Bronchial epithelial cell (primary cell): Measurements from ENCODE around the gene ZNF746. TPM values are rescaled to one million over a fixed set of nuclear protein-coding genes. Genes with fewer than 3 reads are reported as not detected.
"Not testable (repeated sequence)": the region's sequence is repeated elsewhere in the genome, so short reads cannot be mapped to it uniquely, and the experiment has no call there.

ENCODE experiments used
- DNase-seq: peaks from one replicate; pipeline ENCODE4 v3.0.0-alpha.2; 2010; ENCODE audit warnings: low read depth
- FAIRE-seq: peaks from 2 replicates; lab custom pipeline; 2011; peaks lifted over from hg19 to GRCh38; lab: Jason Lieb, UNC
- H3K27me3 ChIP-seq: 2 replicates; pipeline ENCODE4 v1.5.1; 2011; ENCODE audit warnings: low read length; ENCODE audit not compliant: control insufficient read depth, insufficient read depth
- H3K36me3 ChIP-seq: 2 replicates; pipeline ENCODE4 v1.5.1; 2011; ENCODE audit warnings: low read length; ENCODE audit not compliant: control insufficient read depth, insufficient read depth
- H3K4me3 ChIP-seq: 2 replicates; pipeline ENCODE4 v1.5.1; 2011; ENCODE audit warnings: mild to moderate bottlenecking, low read depth, low read length, control low read depth
- total RNA-seq: library from RNA; depleted of rRNA; stranded (reverse); fragments of >200 nt; gene quantifications from 2 replicates; pipeline ENCODE4 v1.2.1, GENCODE V29; 2014
- TF ChIP-seq, protein P1 (sequence below): IDR thresholded peaks from 2 replicates; pipeline ENCODE4 v1.5.1; 2011; ENCODE audit warnings: mild to moderate bottlenecking, moderate library complexity, low read length, control low read depth, inconsistent platforms; ENCODE audit not compliant: insufficient read depth, severe bottlenecking

ZNF746 gene
- total RNA-seq, 1 donor from 2014 or later = 15.0 TPM

DNA sequence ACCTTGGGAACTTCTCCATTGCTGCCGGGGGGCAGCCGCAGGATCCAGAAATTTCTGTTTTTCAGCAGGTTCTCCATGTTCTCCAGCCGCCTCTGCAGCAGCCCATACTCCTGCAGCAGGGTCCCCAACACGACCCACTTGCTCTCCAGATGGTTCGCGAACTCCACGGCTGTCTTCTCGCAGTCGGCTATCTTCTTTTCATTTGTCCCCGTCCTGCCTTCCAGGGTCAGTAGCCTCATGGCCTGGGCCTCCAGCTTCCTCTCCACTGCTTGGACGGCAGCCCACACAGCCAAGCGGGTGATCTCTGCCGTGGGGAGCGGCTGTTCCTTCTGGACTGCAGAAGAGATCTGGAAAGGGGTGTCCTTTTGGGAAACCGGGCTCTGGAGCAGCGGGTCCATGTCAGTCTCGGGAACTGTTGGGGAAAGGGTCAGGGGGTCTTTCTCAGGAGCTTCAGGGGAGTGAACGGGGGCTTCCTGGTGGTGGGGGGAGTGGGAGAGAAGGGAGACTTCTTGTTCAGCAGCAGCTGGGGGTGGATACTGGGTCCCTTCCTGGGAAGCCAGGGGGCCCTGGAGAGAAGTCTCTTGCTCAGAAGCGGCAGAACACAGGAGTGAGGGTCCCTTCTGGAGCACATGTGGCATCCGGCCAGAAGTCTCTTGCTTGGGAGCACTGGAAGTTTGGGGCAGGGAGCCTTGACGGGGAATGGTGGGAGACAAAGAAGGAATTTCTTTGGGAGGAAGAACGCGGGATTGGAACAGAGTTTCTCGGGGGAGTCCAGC is 42.2 kb downstream of the ZNF746 start:
- H3K36me3 ChIP-seq = peaks cover 17% of the 10 kb centered on the region
- DNase-seq = no peak
- no peak overlapping the region for H3K4me3 ChIP-seq
- no peak for FAIRE-seq
- H3K27me3 ChIP-seq = no peaks in the 10 kb centered on the region
- TF ChIP-seq, protein P1, sequence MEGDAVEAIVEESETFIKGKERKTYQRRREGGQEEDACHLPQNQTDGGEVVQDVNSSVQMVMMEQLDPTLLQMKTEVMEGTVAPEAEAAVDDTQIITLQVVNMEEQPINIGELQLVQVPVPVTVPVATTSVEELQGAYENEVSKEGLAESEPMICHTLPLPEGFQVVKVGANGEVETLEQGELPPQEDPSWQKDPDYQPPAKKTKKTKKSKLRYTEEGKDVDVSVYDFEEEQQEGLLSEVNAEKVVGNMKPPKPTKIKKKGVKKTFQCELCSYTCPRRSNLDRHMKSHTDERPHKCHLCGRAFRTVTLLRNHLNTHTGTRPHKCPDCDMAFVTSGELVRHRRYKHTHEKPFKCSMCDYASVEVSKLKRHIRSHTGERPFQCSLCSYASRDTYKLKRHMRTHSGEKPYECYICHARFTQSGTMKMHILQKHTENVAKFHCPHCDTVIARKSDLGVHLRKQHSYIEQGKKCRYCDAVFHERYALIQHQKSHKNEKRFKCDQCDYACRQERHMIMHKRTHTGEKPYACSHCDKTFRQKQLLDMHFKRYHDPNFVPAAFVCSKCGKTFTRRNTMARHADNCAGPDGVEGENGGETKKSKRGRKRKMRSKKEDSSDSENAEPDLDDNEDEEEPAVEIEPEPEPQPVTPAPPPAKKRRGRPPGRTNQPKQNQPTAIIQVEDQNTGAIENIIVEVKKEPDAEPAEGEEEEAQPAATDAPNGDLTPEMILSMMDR = no peak

DNA sequence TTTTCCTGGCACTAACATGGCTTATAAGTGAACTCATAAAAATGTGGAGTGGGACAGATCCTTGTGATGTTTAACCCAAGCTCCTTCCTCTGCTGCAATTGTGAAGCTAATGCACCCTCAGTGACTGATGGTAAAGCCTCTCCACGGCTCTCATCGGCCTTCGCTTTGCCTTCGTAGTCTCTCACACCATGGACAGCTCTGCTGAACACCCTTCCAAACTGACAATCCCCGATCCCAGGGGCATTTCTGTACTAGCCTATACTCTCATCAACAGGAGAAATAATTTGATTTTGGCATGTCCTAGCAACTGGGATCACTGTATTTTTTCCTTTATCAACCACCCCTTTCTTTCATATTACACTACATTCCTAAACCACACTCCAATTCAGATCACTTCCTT is 42.9 kb downstream of the ZNF746 start:
- Histone ChIP-seq H3K36me3 (peaks cover 19% of the 10 kb centered on the region), H3K27me3 (no peaks in the 10 kb centered on the region), H3K4me3 (no peak overlapping the region)
- FAIRE-seq = no peak
- no peak for DNase-seq
- TF ChIP-seq, protein P1 = no peak

DNA sequence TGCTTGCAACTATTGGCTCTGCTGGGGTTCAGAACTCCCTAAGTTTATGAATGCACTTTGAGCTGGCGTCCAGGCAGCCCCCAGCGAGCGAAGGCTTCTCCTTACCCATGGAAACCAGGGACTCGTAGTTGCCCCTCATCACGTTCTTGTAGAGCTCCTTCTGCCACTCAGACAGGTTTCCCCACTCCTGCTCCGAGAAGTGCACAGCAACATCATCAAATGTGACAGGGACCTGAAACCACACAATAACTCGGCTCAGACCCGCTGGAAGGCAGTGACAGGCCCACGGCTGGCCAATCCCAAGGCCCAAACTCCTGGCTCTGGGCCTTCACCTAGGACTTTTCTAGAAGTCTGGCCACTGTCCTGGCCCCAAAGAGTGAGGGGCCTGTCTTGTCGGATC is 43.6 kb downstream of the ZNF746 start:
- TF ChIP-seq, protein P1 = no peak
- FAIRE-seq (no peak), DNase-seq (no peak)
- Histone ChIP-seq H3K4me3 (no peak overlapping the region), H3K36me3 (peaks cover 22% of the 10 kb centered on the region), H3K27me3 (no peaks in the 10 kb centered on the region)

DNA sequence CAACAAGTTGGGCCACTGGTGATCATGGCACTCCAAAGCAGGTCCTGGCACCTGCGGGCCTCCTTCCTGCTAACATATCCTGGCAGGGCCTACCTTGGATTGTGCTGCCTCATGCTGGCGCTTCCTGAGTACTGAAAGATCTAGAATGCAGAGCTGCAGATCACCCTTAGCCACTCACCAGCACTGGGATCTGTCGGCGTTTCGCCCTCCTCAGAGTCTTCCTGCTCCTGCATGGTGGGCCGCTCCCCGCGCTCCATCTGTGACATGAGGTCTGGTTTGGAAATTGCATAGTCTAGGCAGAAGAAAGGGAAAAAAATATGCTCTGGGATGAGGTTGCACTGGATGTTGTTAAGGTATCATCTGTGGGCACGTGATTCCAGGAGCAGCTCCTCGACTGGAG is 46.8 kb downstream of the ZNF746 start:
- H3K36me3 ChIP-seq = peaks cover 25% of the 10 kb centered on the region
- FAIRE-seq (no peak), DNase-seq (no peak)
- TF ChIP-seq, protein P1 = no peak
- no peak overlapping the region for H3K4me3 ChIP-seq
- H3K27me3 ChIP-seq = no peaks in the 10 kb centered on the region

DNA sequence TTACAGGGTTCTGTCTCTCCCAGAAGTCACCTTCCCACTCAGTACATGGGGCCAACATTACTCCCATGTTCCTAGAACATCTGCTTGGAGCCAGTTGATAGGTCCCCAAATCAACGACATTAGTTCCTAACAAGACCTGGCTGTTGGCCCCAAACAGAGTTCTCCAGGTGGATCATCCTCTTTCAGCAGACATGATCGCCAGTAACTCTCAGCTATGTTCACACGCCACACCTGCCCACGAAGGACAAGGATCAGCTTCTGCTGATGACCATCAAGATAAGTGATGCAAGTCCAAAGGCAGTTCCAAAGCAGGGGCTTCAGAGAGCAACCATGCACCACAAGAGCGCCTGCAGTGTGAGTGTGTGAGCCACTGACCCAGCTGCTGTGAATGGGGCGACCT is 47.7 kb downstream of the ZNF746 start:
- TF ChIP-seq, protein P1 = no peak
- H3K27me3 ChIP-seq = no peaks in the 10 kb centered on the region
- no peak overlapping the region for H3K4me3 ChIP-seq
- FAIRE-seq = no peak
- peaks cover 25% of the 10 kb centered on the region for H3K36me3 ChIP-seq
- DNase-seq = no peak

DNA sequence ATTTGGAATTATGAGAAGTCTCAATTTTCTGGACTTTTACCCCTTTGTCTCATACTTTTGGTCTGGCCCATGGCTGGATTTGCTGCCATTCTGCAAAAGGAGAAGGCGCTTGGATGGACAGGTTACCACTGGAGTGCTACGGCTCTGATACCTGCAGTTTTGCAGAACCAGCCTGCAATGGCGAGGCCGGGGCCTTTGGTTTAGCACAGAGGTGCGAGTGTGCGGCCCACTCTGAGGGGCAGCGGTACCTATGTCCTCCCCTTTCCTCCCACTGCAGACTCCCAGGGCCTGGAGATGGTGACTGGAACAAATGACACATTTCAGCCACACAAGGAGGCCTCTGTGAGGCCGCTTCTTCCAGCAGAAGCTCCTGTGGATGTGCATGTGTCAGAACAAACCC is 48.6 kb downstream of the ZNF746 start:
- FAIRE-seq = no peak
- Histone ChIP-seq H3K36me3 (peaks cover 20% of the 10 kb centered on the region), H3K4me3 (no peak overlapping the region), H3K27me3 (no peaks in the 10 kb centered on the region)
- DNase-seq = no peak
- TF ChIP-seq, protein P1 = no peak

DNA sequence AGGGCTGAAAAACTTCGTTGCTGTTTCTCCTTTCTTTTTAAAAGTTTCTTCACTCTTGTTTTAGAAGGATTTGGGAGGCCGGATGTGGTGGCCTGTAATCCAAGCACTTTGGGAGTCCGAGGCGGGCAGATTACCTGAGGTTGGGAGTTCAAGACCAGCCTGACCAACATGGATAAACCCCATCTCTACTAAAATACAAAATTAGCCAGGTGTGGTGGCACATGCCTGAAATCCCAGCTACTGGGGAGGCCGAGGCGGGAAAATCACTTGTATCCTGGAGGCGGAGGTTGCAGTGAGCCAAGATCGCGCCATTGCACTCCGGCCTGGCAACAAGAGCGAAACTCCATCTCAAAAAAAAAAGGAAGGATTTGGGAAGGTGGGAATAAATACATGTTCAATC is 51.6 kb downstream of the ZNF746 start:
- FAIRE-seq, DNase-seq, H3K27me3 ChIP-seq, H3K4me3 ChIP-seq: not testable (repeated sequence)
- H3K36me3 ChIP-seq = peaks cover 18% of the 10 kb centered on the region
